ENCODE measurements around the gene OR51E2. TPM values are rescaled to one million over a fixed set of nuclear protein-coding genes. Genes with fewer than 3 reads are reported as not detected.

The OR51E2 gene
- total RNA-seq, 1 experiment from 2014 or later = not detected

GRCh38 chr11:4673781-4674180, 23.9 kb downstream of the OR51E2 start:
- Histone ChIP-seq H3K4me2 (ENCODE audit: insufficient read depth, insufficient read length, low read length) (no peak overlapping the region), H2AK5ac (ENCODE audit: insufficient read length, low read length) (no peak overlapping the region), H3K23me2 (ENCODE audit: insufficient read length, low read depth, low read length, poor library complexity, severe bottlenecking) (no peaks in the 10 kb centered on the region), H2BK20ac (ENCODE audit: low read depth, low read length, poor library complexity, severe bottlenecking) (no peak overlapping the region), H3K27me3 (ENCODE audit: insufficient read depth, low read length) (no peaks in the 10 kb centered on the region; the same call in 1 of the 2 replicates), H3K27ac (ENCODE audit: insufficient read length, low read depth, low read length) (no peak overlapping the region), H3K79me1 (ENCODE audit: insufficient read depth, low read depth, low read length, poor library complexity, severe bottlenecking) (no peaks in the 10 kb centered on the region), H3K18ac (ENCODE audit: insufficient read length, low read depth, low read length) (no peak overlapping the region), H4K20me1 (ENCODE audit: control insufficient read depth, insufficient read depth, insufficient read length) (no peaks in the 10 kb centered on the region), H4K5ac (ENCODE audit: insufficient read length, low read depth, low read length) (no peak overlapping the region), H3K4me1 (ENCODE audit: insufficient read depth, low read length) (peaks cover 2% of the 10 kb centered on the region; the same call in 1 of the 2 replicates), H2BK15ac (ENCODE audit: low read depth, low read length) (no peak overlapping the region), H3T11ph (ENCODE audit: low read length) (no peak overlapping the region), H3K14ac (ENCODE audit: insufficient read depth, low read length) (no peak overlapping the region), H3K79me2 (ENCODE audit: insufficient read depth, low read length) (no peaks in the 10 kb centered on the region), H2BK12ac (ENCODE audit: insufficient read length, low read depth, low read length) (no peak overlapping the region), H3K56ac (ENCODE audit: insufficient read length, low read depth, low read length) (no peak overlapping the region), H4K91ac (ENCODE audit: insufficient read length, low read depth, low read length) (no peak overlapping the region), H3K23ac (ENCODE audit: insufficient read length, low read depth, low read length) (no peak overlapping the region), H2BK5ac (ENCODE audit: insufficient read length, low read length) (no peak overlapping the region), H2AFZ (ENCODE audit: low read length) (no peak overlapping the region), H3K4ac (ENCODE audit: low read depth, low read length) (no peak overlapping the region), H4K8ac (replicated peaks; ENCODE audit: insufficient read length, low read depth, low read length) (no peak overlapping the region), H3K9me3 (ENCODE audit: control insufficient read depth, low read depth, low read length) (no peaks in the 10 kb centered on the region), H3K9ac (ENCODE audit: extremely low read depth, insufficient read length, low read length) (no peak overlapping the region), H2BK120ac (ENCODE audit: low read depth, low read length, poor library complexity, severe bottlenecking) (no peak overlapping the region)
- TF ChIP-seq CTCF (conservative IDR thresholded peaks at IDR 0.05) = no peak
- no CpG with 5 or more reads among the region's 2 CpGs for WGBS (ENCODE audit: extremely low coverage, insufficient read length, low lambda C conversion rate)
- Mint-ChIP-seq H3K36me3 (ENCODE audit: insufficient read depth in 1 of 3, low read depth in 3 of 3) (no peaks in the 10 kb centered on the region), H3K4me1 (peaks cover 3% of the 10 kb centered on the region in 2 experiments; a peak in 3 of 4 replicates), H3K9me3 (no peaks in the 10 kb centered on the region), H3K27me3 (ENCODE audit: low read depth) (no peaks in the 10 kb centered on the region), H3K27ac (no peak overlapping the region), H3K4me3 (no peak overlapping the region)
- DNase-seq = no peak
